ENCODE results near the gene ANKS1B.

DNA sequence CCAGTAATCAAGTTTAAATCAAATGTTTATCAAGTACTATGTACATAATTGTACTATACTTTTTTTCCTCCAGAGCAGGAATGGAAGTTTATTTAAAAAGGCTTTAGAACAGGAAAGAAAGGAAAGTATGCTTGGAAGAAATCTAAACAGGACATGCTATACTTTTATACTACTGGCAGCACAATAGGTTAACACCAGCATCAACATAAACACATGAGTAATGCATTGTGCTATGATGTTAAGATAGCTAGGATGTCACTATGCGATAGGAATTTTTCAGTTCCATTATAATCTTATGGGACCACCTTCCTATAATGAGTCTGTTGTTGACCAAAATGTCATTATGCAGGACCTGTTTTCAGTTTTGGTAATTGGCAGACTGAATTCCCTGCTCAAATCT lies 41.5 kb upstream of the ANKS1B start:
- TF ChIP-seq, protein P1, sequence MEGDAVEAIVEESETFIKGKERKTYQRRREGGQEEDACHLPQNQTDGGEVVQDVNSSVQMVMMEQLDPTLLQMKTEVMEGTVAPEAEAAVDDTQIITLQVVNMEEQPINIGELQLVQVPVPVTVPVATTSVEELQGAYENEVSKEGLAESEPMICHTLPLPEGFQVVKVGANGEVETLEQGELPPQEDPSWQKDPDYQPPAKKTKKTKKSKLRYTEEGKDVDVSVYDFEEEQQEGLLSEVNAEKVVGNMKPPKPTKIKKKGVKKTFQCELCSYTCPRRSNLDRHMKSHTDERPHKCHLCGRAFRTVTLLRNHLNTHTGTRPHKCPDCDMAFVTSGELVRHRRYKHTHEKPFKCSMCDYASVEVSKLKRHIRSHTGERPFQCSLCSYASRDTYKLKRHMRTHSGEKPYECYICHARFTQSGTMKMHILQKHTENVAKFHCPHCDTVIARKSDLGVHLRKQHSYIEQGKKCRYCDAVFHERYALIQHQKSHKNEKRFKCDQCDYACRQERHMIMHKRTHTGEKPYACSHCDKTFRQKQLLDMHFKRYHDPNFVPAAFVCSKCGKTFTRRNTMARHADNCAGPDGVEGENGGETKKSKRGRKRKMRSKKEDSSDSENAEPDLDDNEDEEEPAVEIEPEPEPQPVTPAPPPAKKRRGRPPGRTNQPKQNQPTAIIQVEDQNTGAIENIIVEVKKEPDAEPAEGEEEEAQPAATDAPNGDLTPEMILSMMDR (IDR thresholded peaks at IDR 0.05) = no peak
- TF ChIP-seq POLR2A (IDR thresholded peaks at IDR 0.05) = no peak
